A549 (cell line): ENCODE data around the gene CLCF1.

ENCODE experiments used
- CBX8 ChIP-seq: fragments of 200-600 bp; sonication (generic); IDR thresholded peaks from 2 replicates; pipeline ENCODE4 v1.6.1; 2016
- E2F6 ChIP-seq: IDR thresholded peaks from 2 replicates; pipeline ENCODE4 v1.6.1; 2012; ENCODE audit warnings: low read depth, borderline replicate concordance
- EP300 ChIP-seq, 2 experiments: fragments of >200 bp; sonication (Bioruptor Twin); formaldehyde crosslinking; IDR thresholded peaks; 2 replicates in 1 of 2; 3 replicates in 1 of 2; pipeline ENCODE4 v1.6.1; 2016 to 2017
- ESRRA ChIP-seq: fragments of 150-350 bp; IDR thresholded peaks from 2 replicates; pipeline ENCODE4 v1.6.1; 2014; ENCODE audit warnings: mild to moderate bottlenecking, low read length, borderline replicate concordance
- GATA3 ChIP-seq: IDR thresholded peaks from 2 replicates; pipeline ENCODE4 v1.6.1; 2012; ENCODE audit warnings: borderline replicate concordance
- JUN ChIP-seq, 2 experiments: fragments of >200 bp; sonication (Bioruptor Twin); formaldehyde crosslinking; IDR thresholded peaks; 2 replicates in 1 of 2; 3 replicates in 1 of 2; pipeline ENCODE4 v1.6.1; 2016 to 2017
- MAZ ChIP-seq: fragments of 150-350 bp; IDR thresholded peaks from 2 replicates; pipeline ENCODE4 v1.6.1; 2014; ENCODE audit warnings: antibody characterized with exemption, low read depth, low read length, borderline replicate concordance
- PHF8 ChIP-seq: fragments of 200-600 bp; sonication (generic); IDR thresholded peaks from 2 replicates; pipeline ENCODE4 v1.6.1; 2016; ENCODE audit warnings: low read depth, mild to moderate bottlenecking, antibody characterized with exemption, moderate library complexity, borderline replicate concordance
- POLR2AphosphoS2 ChIP-seq: conservative IDR thresholded peaks from 2 replicates; pipeline ENCODE4 v1.6.1; 2012; ENCODE audit warnings: low read length, improper control_type of control experiment, inconsistent platforms
- REST ChIP-seq: fragments of 200-600 bp; sonication (generic); IDR thresholded peaks from 2 replicates; pipeline ENCODE4 v1.6.1; 2016; ENCODE audit warnings: antibody characterized with exemption, mild to moderate bottlenecking, moderate library complexity
- TFCP2L1 ChIP-seq: fragments of 250-450 bp; sonication (Bioruptor Pico); IDR thresholded peaks from 2 replicates; pipeline ENCODE4 v1.5.0; 2021; ENCODE audit warnings: mild to moderate bottlenecking
- USF2 ChIP-seq: fragments of 450-650 bp; IDR thresholded peaks from 2 replicates; pipeline ENCODE4 v1.6.1; 2014; ENCODE audit warnings: antibody characterized with exemption
- ZSCAN20 ChIP-seq: fragments of 250-450 bp; sonication (Bioruptor Pico); IDR thresholded peaks from 2 replicates; pipeline ENCODE4 v1.8.0; 2022; ENCODE audit warnings: mild to moderate bottlenecking, moderate library complexity
- TF ChIP-seq, protein P1 (sequence below): fragments of >200 bp; sonication (Bioruptor Twin); formaldehyde crosslinking; IDR thresholded peaks from 3 replicates; pipeline ENCODE4 v1.5.1; 2016

- TF ChIP-seq CBX8, result no peak
- TF ChIP-seq, protein P1, sequence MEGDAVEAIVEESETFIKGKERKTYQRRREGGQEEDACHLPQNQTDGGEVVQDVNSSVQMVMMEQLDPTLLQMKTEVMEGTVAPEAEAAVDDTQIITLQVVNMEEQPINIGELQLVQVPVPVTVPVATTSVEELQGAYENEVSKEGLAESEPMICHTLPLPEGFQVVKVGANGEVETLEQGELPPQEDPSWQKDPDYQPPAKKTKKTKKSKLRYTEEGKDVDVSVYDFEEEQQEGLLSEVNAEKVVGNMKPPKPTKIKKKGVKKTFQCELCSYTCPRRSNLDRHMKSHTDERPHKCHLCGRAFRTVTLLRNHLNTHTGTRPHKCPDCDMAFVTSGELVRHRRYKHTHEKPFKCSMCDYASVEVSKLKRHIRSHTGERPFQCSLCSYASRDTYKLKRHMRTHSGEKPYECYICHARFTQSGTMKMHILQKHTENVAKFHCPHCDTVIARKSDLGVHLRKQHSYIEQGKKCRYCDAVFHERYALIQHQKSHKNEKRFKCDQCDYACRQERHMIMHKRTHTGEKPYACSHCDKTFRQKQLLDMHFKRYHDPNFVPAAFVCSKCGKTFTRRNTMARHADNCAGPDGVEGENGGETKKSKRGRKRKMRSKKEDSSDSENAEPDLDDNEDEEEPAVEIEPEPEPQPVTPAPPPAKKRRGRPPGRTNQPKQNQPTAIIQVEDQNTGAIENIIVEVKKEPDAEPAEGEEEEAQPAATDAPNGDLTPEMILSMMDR, result no peak
- TF ChIP-seq E2F6, result no peak
- TF ChIP-seq EP300 (IDR thresholded peaks at IDR 0.05), result 0 out of 5 replicates have a peak, but pooled peaks of 1 of the 2 experiments have one; percentile 15
- no peak for TF ChIP-seq PHF8
- no peak for TF ChIP-seq TFCP2L1 (CRISPR knock-in tag)
- no peak for TF ChIP-seq MAZ
- TF ChIP-seq POLR2AphosphoS2, result no peak
- no peak for TF ChIP-seq USF2
- no peak for TF ChIP-seq ESRRA
- TF ChIP-seq JUN (IDR thresholded peaks at IDR 0.05), result peak; percentile 92 to 94
- TF ChIP-seq GATA3, result no peak
- TF ChIP-seq ZSCAN20 (CRISPR knock-in tag), result no peak
- TF ChIP-seq REST, result no peak
Measured at GRCh38 chr11:67372321-67372992, 941 bp downstream of the CLCF1 start.
